H9 (cell line): Measurements from ENCODE around the gene NHERF2. TPM values are rescaled to one million over a fixed set of nuclear protein-coding genes. Genes with fewer than 3 reads are reported as not detected.

Source experiments
- DNase-seq: peaks from one replicate; pipeline ENCODE4 v3.0.0-alpha.2; 2017
- H2AFZ ChIP-seq: one replicate; pipeline ENCODE4 v1.6.1; 2013; ENCODE audit warnings: mild to moderate bottlenecking, low read length, control low read depth, moderate library complexity
- H2AK5ac ChIP-seq: 2 replicates; pipeline ENCODE4 v1.6.1; 2013; ENCODE audit warnings: low read length, control low read depth, mixed read lengths; ENCODE audit not compliant: insufficient read length
- H2BK120ac ChIP-seq: one replicate; pipeline ENCODE4 v1.6.1; 2013; ENCODE audit warnings: low read depth, mild to moderate bottlenecking, low read length, control low read depth, inconsistent platforms; ENCODE audit not compliant: poor library complexity, severe bottlenecking
- H2BK12ac ChIP-seq: 2 replicates; pipeline ENCODE4 v1.6.1; 2013; ENCODE audit warnings: low read length, control low read depth, mixed read lengths, low read depth; ENCODE audit not compliant: insufficient read length
- H2BK15ac ChIP-seq: 2 replicates; pipeline ENCODE4 v1.6.1; 2013; ENCODE audit warnings: low read depth, low read length, control low read depth
- H2BK20ac ChIP-seq: one replicate; pipeline ENCODE4 v1.6.1; 2013; ENCODE audit warnings: low read depth, mild to moderate bottlenecking, low read length, control low read depth, inconsistent platforms; ENCODE audit not compliant: poor library complexity, severe bottlenecking
- H2BK5ac ChIP-seq: 2 replicates; pipeline ENCODE4 v1.6.1; 2013; ENCODE audit warnings: low read length, control low read depth, mixed read lengths; ENCODE audit not compliant: insufficient read length
- H3K14ac ChIP-seq: 2 replicates; pipeline ENCODE4 v1.6.1; 2013; ENCODE audit warnings: low read length, control low read depth; ENCODE audit not compliant: insufficient read depth
- H3K18ac ChIP-seq: 2 replicates; pipeline ENCODE4 v1.6.1; 2013; ENCODE audit warnings: low read depth, mild to moderate bottlenecking, mixed read lengths, low read length, control low read depth; ENCODE audit not compliant: insufficient read length
- H3K23ac ChIP-seq: 2 replicates; pipeline ENCODE4 v1.6.1; 2013; ENCODE audit warnings: low read length, control low read depth, mixed read lengths, low read depth; ENCODE audit not compliant: insufficient read length
- H3K23me2 ChIP-seq: 2 replicates; pipeline ENCODE4 v1.6.1; 2013; ENCODE audit warnings: low read depth, mild to moderate bottlenecking, mixed read lengths, low read length, control low read depth; ENCODE audit not compliant: insufficient read length, poor library complexity, severe bottlenecking
- H3K27ac ChIP-seq: 2 replicates; pipeline ENCODE4 v1.5.1; 2013; ENCODE audit warnings: low read length, control low read depth, mixed read lengths, low read depth; ENCODE audit not compliant: insufficient read length
- H3K27me3 ChIP-seq: 2 replicates; pipeline ENCODE4 v1.6.1; 2013; ENCODE audit warnings: low read length, control low read depth, inconsistent platforms; ENCODE audit not compliant: insufficient read depth
- H3K4ac ChIP-seq: 2 replicates; pipeline ENCODE4 v1.6.1; 2013; ENCODE audit warnings: low read depth, mild to moderate bottlenecking, control low read depth, inconsistent platforms, low read length, moderate library complexity
- H3K4me1 ChIP-seq: 2 replicates; pipeline ENCODE4 v1.6.1; 2013; ENCODE audit warnings: low read length, control low read depth, inconsistent platforms; ENCODE audit not compliant: insufficient read depth
- H3K4me2 ChIP-seq: 2 replicates; pipeline ENCODE4 v1.6.1; 2013; ENCODE audit warnings: low read length, control low read depth, mixed read lengths; ENCODE audit not compliant: insufficient read length, insufficient read depth
- H3K56ac ChIP-seq: 2 replicates; pipeline ENCODE4 v1.6.1; 2013; ENCODE audit warnings: low read depth, mild to moderate bottlenecking, mixed read lengths, low read length, control low read depth; ENCODE audit not compliant: insufficient read length
- H3K79me1 ChIP-seq: 2 replicates; pipeline ENCODE4 v1.6.1; 2013; ENCODE audit warnings: low read depth, mild to moderate bottlenecking, moderate library complexity, low read length, control low read depth, inconsistent platforms; ENCODE audit not compliant: insufficient read depth, poor library complexity, severe bottlenecking
- H3K79me2 ChIP-seq: 2 replicates; pipeline ENCODE4 v1.6.1; 2013; ENCODE audit warnings: low read length, control low read depth, inconsistent platforms; ENCODE audit not compliant: insufficient read depth
- H3K9ac ChIP-seq: 2 replicates; pipeline ENCODE4 v1.6.1; 2013; ENCODE audit warnings: low read length, control low read depth, mixed read lengths; ENCODE audit not compliant: insufficient read length; ENCODE audit errors: extremely low read depth
- H3K9me3 ChIP-seq: one replicate; pipeline ENCODE4 v1.6.1; 2013; ENCODE audit warnings: low read depth, low read length, inconsistent platforms; ENCODE audit not compliant: control insufficient read depth
- H3T11ph ChIP-seq: one replicate; pipeline ENCODE4 v1.6.1; 2013; ENCODE audit warnings: mild to moderate bottlenecking, low read length, control low read depth, inconsistent platforms
- H4K20me1 ChIP-seq: one replicate; pipeline ENCODE4 v1.6.1; 2013; ENCODE audit not compliant: control insufficient read depth, insufficient read length, insufficient read depth
- H4K5ac ChIP-seq: 2 replicates; pipeline ENCODE4 v1.6.1; 2013; ENCODE audit warnings: low read depth, mild to moderate bottlenecking, mixed read lengths, low read length, control low read depth; ENCODE audit not compliant: insufficient read length
- H4K8ac ChIP-seq: replicated peaks from 2 replicates; pipeline ENCODE4 v1.6.1; 2013; ENCODE audit warnings: low read length, control low read depth, mixed read lengths, low read depth; ENCODE audit not compliant: insufficient read length
- H4K91ac ChIP-seq: 2 replicates; pipeline ENCODE4 v1.6.1; 2013; ENCODE audit warnings: low read depth, mild to moderate bottlenecking, moderate library complexity, mixed read lengths, low read length, control low read depth; ENCODE audit not compliant: insufficient read length
- H3K27ac Mint-ChIP-seq, 3 experiments: 2 replicates in 2 of 3; 3 replicates in 1 of 3; pipeline ENCODE4 v1.8.0; 2020 to 2021; ENCODE audit warnings: mixed read lengths in 3 of 3, mild to moderate bottlenecking in 1 of 3, moderate library complexity in 1 of 3
- H3K27me3 Mint-ChIP-seq: 2 replicates; pipeline ENCODE4 v1.8.0; 2021; ENCODE audit warnings: low read depth, mild to moderate bottlenecking, moderate library complexity, mixed read lengths
- H3K36me3 Mint-ChIP-seq, 3 experiments: 2 replicates in 2 of 3; 3 replicates in 1 of 3; pipeline ENCODE4 v1.8.0; 2020 to 2021; ENCODE audit warnings: low read depth in 3 of 3, mixed read lengths in 3 of 3; ENCODE audit not compliant: insufficient read depth in 1 of 3
- H3K4me1 Mint-ChIP-seq, 2 experiments: 2 replicates each; pipeline ENCODE4 v1.8.0; 2020; ENCODE audit warnings: mixed read lengths in 2 of 2
- H3K4me3 Mint-ChIP-seq, 2 experiments: 2 replicates in 1 of 2; 3 replicates in 1 of 2; pipeline ENCODE4 v1.8.0; 2020 to 2021; ENCODE audit warnings: mild to moderate bottlenecking in 2 of 2, mixed read lengths in 2 of 2, moderate library complexity in 1 of 2
- H3K9me3 Mint-ChIP-seq, 2 experiments: 2 replicates in 1 of 2; 3 replicates in 1 of 2; pipeline ENCODE4 v1.8.0; 2020; ENCODE audit warnings: mild to moderate bottlenecking in 2 of 2, mixed read lengths in 2 of 2, moderate library complexity in 1 of 2
- CTCF ChIP-seq: fragments of 200-600 bp; sonication (generic); conservative IDR thresholded peaks from 3 replicates; pipeline ENCODE4 v1.8.0; 2021; ENCODE audit warnings: antibody characterized with exemption, mild to moderate bottlenecking
- WGBS: extraction: QIAGEN DNeasy Blood & Tissue Kit; methylation state at CpG from one replicate; pipeline ENCODE4 v1.1.7; 2013; ENCODE audit warnings: missing lambda C conversion rate, low lambda C conversion rate, mixed read lengths; ENCODE audit not compliant: insufficient read length; ENCODE audit errors: extremely low coverage; 5-methylcytosine and 5-hydroxymethylcytosine counted together
- total RNA-seq: library from RNA; stranded (reverse); gene quantifications from 2 replicates; pipeline ENCODE4 v1.2.1, GENCODE V29; 2021

The NHERF2 gene
- total RNA-seq, 1 experiment from 2014 or later: 15.3 TPM

GRCh38 chr16:1998852-1999801 lies 27.6 kb upstream of the NHERF2 start:
- no peak overlapping the region for H2BK15ac ChIP-seq
- H2AK5ac ChIP-seq: no peak overlapping the region
- no peak overlapping the region for H4K91ac ChIP-seq
- no peak overlapping the region for H4K5ac ChIP-seq
- TF ChIP-seq CTCF: no peak
- no peak overlapping the region for H2BK20ac ChIP-seq
- no peaks in the 10 kb centered on the region for H3K9me3 Mint-ChIP-seq
- H4K8ac ChIP-seq: no peak overlapping the region
- no peak overlapping the region for H3K4me2 ChIP-seq
- H2BK12ac ChIP-seq: no peak overlapping the region
- H3K23ac ChIP-seq: no peak overlapping the region
- H3K23me2 ChIP-seq: no peaks in the 10 kb centered on the region
- H3K56ac ChIP-seq: no peak overlapping the region
- no peak overlapping the region for H3K18ac ChIP-seq
- peaks cover 3% of the 10 kb centered on the region for H3K79me1 ChIP-seq
- H3K4me3 Mint-ChIP-seq: no peak overlapping the region
- no peak overlapping the region for H3K14ac ChIP-seq
- H3K4me1 ChIP-seq: no peaks in the 10 kb centered on the region
- H3K27ac Mint-ChIP-seq: no peak overlapping the region
- peaks cover 18 to 48% (median 44%) of the 10 kb centered on the region in 3 experiments for H3K36me3 Mint-ChIP-seq
- no peaks in the 10 kb centered on the region for H4K20me1 ChIP-seq
- H2BK5ac ChIP-seq: no peak overlapping the region
- no peak overlapping the region for H3K27ac ChIP-seq
- H3K9ac ChIP-seq: no peak overlapping the region
- no peak overlapping the region for H2BK120ac ChIP-seq
- peaks cover 0 to 1% of the 10 kb centered on the region in 2 experiments; a peak in 1 of 4 replicates for H3K4me1 Mint-ChIP-seq
- no peak overlapping the region for H3T11ph ChIP-seq
- no CpG with 5 or more reads among the region's 39 CpGs for WGBS
- no peak overlapping the region for H2AFZ ChIP-seq
- H3K79me2 ChIP-seq: no peaks in the 10 kb centered on the region
- no peak for DNase-seq
- no peaks in the 10 kb centered on the region for H3K27me3 ChIP-seq
- H3K9me3 ChIP-seq: no peaks in the 10 kb centered on the region
- no peaks in the 10 kb centered on the region; the same call in 1 of the 2 replicates for H3K27me3 Mint-ChIP-seq
- no peak overlapping the region for H3K4ac ChIP-seq
